HG03432 (cell line): ENCODE measurements around the gene SERPINA9.
"Not testable (repeated sequence)": the region's sequence is repeated elsewhere in the genome, so short reads cannot be mapped to it uniquely, and the experiment has no call there.

Experiments used
- ATAC-seq: cut with Tn5 transposase; IDR thresholded peaks from one replicate; pipeline ENCODE4 v1.9.1; 2021; ENCODE audit warnings: mild to moderate bottlenecking, moderate library complexity; ENCODE audit not compliant: unreplicated experiment

Gene SERPINA9

GRCh38 chr14:94427016-94427613 is 48.9 kb downstream of the SERPINA9 start:
- no peak for ATAC-seq

- ATAC-seq = no peak
Measured at GRCh38 chr14:94426526-94426925, 49.5 kb downstream of the SERPINA9 start.

- no peak for ATAC-seq
Measured at GRCh38 chr14:94424371-94424770, 51.6 kb downstream of the SERPINA9 start.

GRCh38 chr14:94423453-94424056 is 52.4 kb downstream of the SERPINA9 start:
- ATAC-seq = no peak

- ATAC-seq = no peak
Measured at GRCh38 chr14:94421316-94421715, 54.7 kb downstream of the SERPINA9 start.

- ATAC-seq = not testable (repeated sequence)
Measured at GRCh38 chr14:94417497-94418205, 58.3 kb downstream of the SERPINA9 start.
